Keratinocyte (primary cell): Measurements from ENCODE around the gene SEZ6L2. TPM values are rescaled to one million over a fixed set of nuclear protein-coding genes. Genes with fewer than 3 reads are reported as not detected.

ENCODE experiments used
- DNase-seq: peaks from one replicate; pipeline ENCODE4 v3.0.0-alpha.2; 2011; ENCODE audit warnings: low read depth, missing footprints, low spot score
- FAIRE-seq: peaks from 2 replicates; lab custom pipeline; 2011; peaks lifted over from hg19 to GRCh38; lab: Jason Lieb, UNC
- H2AFZ ChIP-seq: 2 replicates; pipeline ENCODE4 v1.6.0; 2012; ENCODE audit warnings: low read length, control low read depth, inconsistent platforms; ENCODE audit not compliant: control insufficient read depth
- H3K27ac ChIP-seq: 2 replicates; pipeline ENCODE4 v1.5.1; 2011; ENCODE audit warnings: low read length; ENCODE audit not compliant: control insufficient read depth, insufficient read depth
- H3K27me3 ChIP-seq: 3 replicates; pipeline ENCODE4 v1.6.0; 2011; ENCODE audit warnings: low read length; ENCODE audit not compliant: control insufficient read depth, insufficient read depth; ENCODE audit errors: extremely low read depth
- H3K36me3 ChIP-seq, 2 experiments: 2 replicates in 1 of 2; 3 replicates in 1 of 2; pipeline ENCODE4 v1.5.1; 2011; ENCODE audit warnings: low read length in 2 of 2, mild to moderate bottlenecking in 1 of 2; ENCODE audit not compliant: control insufficient read depth in 2 of 2, insufficient read depth in 2 of 2; ENCODE audit errors: extremely low read depth in 1 of 2
- H3K4me1 ChIP-seq: 3 replicates; pipeline ENCODE4 v1.5.1; 2011; ENCODE audit warnings: low read length; ENCODE audit not compliant: control insufficient read depth, insufficient read depth; ENCODE audit errors: extremely low read depth
- H3K4me2 ChIP-seq: 3 replicates; pipeline ENCODE4 v1.6.0; 2011; ENCODE audit warnings: low read depth, low read length; ENCODE audit not compliant: control insufficient read depth, insufficient read depth; ENCODE audit errors: extremely low read depth
- H3K4me3 ChIP-seq, 3 experiments: fragments of 200-600 bp in 1 of 3; sonication (generic) in 1 of 3; 2 replicates in 2 of 3; 3 replicates in 1 of 3; pipeline ENCODE4 v1.5.1; 2011 to 2016; ENCODE audit warnings: low read length in 3 of 3, mild to moderate bottlenecking in 3 of 3, control low read depth in 2 of 3, inconsistent platforms in 1 of 3, low read depth in 1 of 3, mixed read lengths in 1 of 3, mixed run types in 1 of 3, moderate library complexity in 1 of 3; ENCODE audit not compliant: control insufficient read depth in 2 of 3, insufficient read depth in 2 of 3; ENCODE audit errors: extremely low read depth in 1 of 3
- H3K79me2 ChIP-seq: 2 replicates; pipeline ENCODE4 v1.6.0; 2012; ENCODE audit warnings: low read length; ENCODE audit not compliant: control insufficient read depth, insufficient read depth
- H3K9ac ChIP-seq: 3 replicates; pipeline ENCODE4 v1.6.0; 2011; ENCODE audit warnings: low read length; ENCODE audit not compliant: control insufficient read depth, insufficient read depth; ENCODE audit errors: extremely low read depth
- H3K9me1 ChIP-seq: 3 replicates; pipeline ENCODE4 v1.6.0; 2011; ENCODE audit warnings: low read length; ENCODE audit not compliant: control insufficient read depth, insufficient read depth; ENCODE audit errors: extremely low read depth
- H3K9me3 ChIP-seq: 2 replicates; pipeline ENCODE4 v1.5.1; 2012; ENCODE audit warnings: low read depth, low read length; ENCODE audit not compliant: control insufficient read depth
- H4K20me1 ChIP-seq: 3 replicates; pipeline ENCODE4 v1.6.0; 2011; ENCODE audit warnings: low read length; ENCODE audit not compliant: control insufficient read depth, insufficient read depth; ENCODE audit errors: extremely low read depth
- CTCF ChIP-seq, 3 experiments: IDR thresholded peaks in 1 of 3; conservative IDR thresholded peaks in 1 of 3; optimal IDR thresholded peaks in 1 of 3; 2 replicates in 2 of 3; 3 replicates in 1 of 3; pipeline versions ENCODE3 to v1.5.1; 2011; ENCODE audit warnings: low read length in 3 of 3, mild to moderate bottlenecking in 3 of 3, moderate library complexity in 2 of 3, control low read depth in 1 of 3, inconsistent platforms in 1 of 3; ENCODE audit not compliant: insufficient read depth in 2 of 3; ENCODE audit errors: extremely low read depth in 1 of 3
- EZH2 ChIP-seq: IDR thresholded peaks from one replicate; pipeline ENCODE4 v1.6.1; 2012; ENCODE audit warnings: inconsistent platforms, mild to moderate bottlenecking, low read length, moderate library complexity
- dilution Hi-C: fragments of 300-500 bp; cut with MboI; formaldehyde crosslinking; loops from one replicate; pipeline ENCODE4 v1.7.0; 2020; ENCODE audit warnings: low sequenced_read_pairs; ENCODE audit not compliant: extremely low pct_ligation_motif_present
- polyA plus RNA-seq, 5 experiments: library from polyadenylated mRNA; depleted of rRNA in 3 of 5; stranded (reverse) in 3 of 5; stranded (forward) in 1 of 5; unstranded in 1 of 5; fragments of >200 nt; gene quantifications; 1 replicate in 1 of 5; 2 replicates in 3 of 5; 3 replicates in 1 of 5; pipeline versions ENCODE4 v1.2.1 to v1.2.3, GENCODE V29; 2011 to 2012; ENCODE audit warnings: missing spikeins in 2 of 5, low read depth in 1 of 5, low replicate concordance in 1 of 5

Gene SEZ6L2
- polyA plus RNA-seq, 1 donor (not counting 4 experiments of a cell fraction or from before 2014, with no cell fraction given) = 0.68 TPM

GRCh38 chr16:29894352-29894751 is 5.0 kb downstream of the SEZ6L2 start:
- Histone ChIP-seq H3K27ac (no peak overlapping the region), H3K4me1 (peaks cover 4% of the 10 kb centered on the region), H3K9ac (no peak overlapping the region), H3K4me3 (no peak overlapping the region), H3K36me3 (no peaks in the 10 kb centered on the region), H3K9me3 (no peaks in the 10 kb centered on the region), H4K20me1 (no peaks in the 10 kb centered on the region), H2AFZ (no peak overlapping the region), H3K79me2 (no peaks in the 10 kb centered on the region), H3K27me3 (peaks cover 18% of the 10 kb centered on the region), H3K4me2 (no peak overlapping the region), H3K9me1 (no peaks in the 10 kb centered on the region)
- dilution Hi-C loops = no loop called here
- no peak for TF ChIP-seq EZH2
- TF ChIP-seq CTCF (optimal IDR thresholded peaks at IDR 0.05 in 1 of 3, IDR thresholded peaks at IDR 0.05 in 1 of 3, conservative IDR thresholded peaks at IDR 0.05 in 1 of 3; ENCODE audit: extremely low read depth in 1 of 3, insufficient read depth in 2 of 3, low read length in 3 of 3) = no peak
- no peak for DNase-seq
- no peak for FAIRE-seq

GRCh38 chr16:29893553-29893952 is 5.8 kb downstream of the SEZ6L2 start:
- Histone ChIP-seq H3K9ac (no peak overlapping the region), H3K27me3 (peaks cover 14% of the 10 kb centered on the region), H3K4me2 (no peak overlapping the region), H3K9me1 (no peaks in the 10 kb centered on the region), H3K79me2 (no peaks in the 10 kb centered on the region), H3K27ac (no peak overlapping the region), H3K4me3 (no peak overlapping the region), H3K4me1 (peaks cover 2% of the 10 kb centered on the region), H2AFZ (no peak overlapping the region), H3K9me3 (no peaks in the 10 kb centered on the region), H4K20me1 (no peaks in the 10 kb centered on the region), H3K36me3 (no peaks in the 10 kb centered on the region)
- DNase-seq (no peak), FAIRE-seq (no peak)
- dilution Hi-C loops = no loop called here
- TF ChIP-seq EZH2 (no peak), CTCF (optimal IDR thresholded peaks at IDR 0.05 in 1 of 3, IDR thresholded peaks at IDR 0.05 in 1 of 3, conservative IDR thresholded peaks at IDR 0.05 in 1 of 3; ENCODE audit: extremely low read depth in 1 of 3, insufficient read depth in 2 of 3, low read length in 3 of 3) (no peak)
